ENCODE results near the gene POMC. TPM values are rescaled to one million over a fixed set of nuclear protein-coding genes. Genes with fewer than 3 reads are reported as not detected.

POMC gene
- total RNA-seq, 2 experiments from 2014 or later, result 6.1 to 6.4 TPM

GRCh38 chr2:25119263-25119662, 49.1 kb downstream of the POMC start:
- POLR2A ChIA-PET, result no interaction called here
- Mint-ChIP-seq H3K4me3 (no peak overlapping the region), H3K36me3 (no peaks in the 10 kb centered on the region), H3K4me1 (peaks cover 2% of the 10 kb centered on the region), H3K9me3 (no peaks in the 10 kb centered on the region), H3K27me3 (peaks cover 6% of the 10 kb centered on the region), H3K27ac (no peak overlapping the region)
- no peak for ATAC-seq (ENCODE audit: low read depth)
- no peak for DNase-seq

DNA sequence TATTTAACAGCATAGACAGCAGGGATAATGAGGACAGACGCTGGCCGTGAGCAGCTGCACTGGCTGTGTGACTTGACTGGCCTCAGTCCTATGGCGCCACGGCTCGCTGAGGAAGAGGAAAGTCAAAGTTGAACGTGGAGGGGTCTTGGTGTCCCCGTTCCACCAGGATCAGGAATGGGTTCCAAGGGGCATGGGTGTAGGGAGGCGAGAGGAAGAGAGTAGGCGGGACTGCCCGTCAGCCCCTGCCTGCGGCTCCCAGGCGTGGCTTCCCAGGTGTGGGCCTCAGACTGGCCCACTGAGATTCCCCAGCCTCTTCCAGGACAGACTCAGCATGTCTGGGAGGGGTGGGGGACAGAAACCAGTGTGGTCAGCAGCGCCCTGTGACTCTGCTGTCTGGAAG, 51.4 kb downstream of the POMC start:
- ATAC-seq (ENCODE audit: low read depth) (no peak), DNase-seq (no peak)
- Mint-ChIP-seq H3K27ac (no peak overlapping the region), H3K4me1 (no peaks in the 10 kb centered on the region), H3K27me3 (peaks cover 6% of the 10 kb centered on the region), H3K36me3 (no peaks in the 10 kb centered on the region), H3K9me3 (no peaks in the 10 kb centered on the region), H3K4me3 (no peak overlapping the region)
- POLR2A ChIA-PET, result no interaction called here

DNA sequence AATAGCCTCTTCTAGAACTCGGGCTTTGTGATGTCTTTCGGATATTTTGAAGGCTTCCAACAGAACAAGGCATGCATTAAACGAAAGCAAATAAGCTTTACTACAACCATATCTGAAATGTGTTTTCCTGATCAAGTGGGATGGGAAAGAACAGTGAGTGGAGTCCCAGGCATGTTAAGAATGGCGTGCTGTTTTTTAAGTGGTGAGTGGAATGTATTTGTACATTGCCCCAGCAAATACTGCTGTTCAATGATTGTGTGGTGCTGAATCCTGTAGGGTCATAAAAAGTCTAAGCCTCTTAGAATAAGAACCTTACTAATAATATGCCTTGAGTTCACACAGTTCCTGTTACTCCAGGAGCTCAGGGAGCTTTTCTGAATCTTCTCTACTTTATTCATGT, 52.5 kb downstream of the POMC start:
- Mint-ChIP-seq H3K4me3 (no peak overlapping the region), H3K36me3 (no peaks in the 10 kb centered on the region), H3K9me3 (no peaks in the 10 kb centered on the region), H3K27ac (no peak overlapping the region), H3K27me3 (peaks cover 4% of the 10 kb centered on the region), H3K4me1 (no peaks in the 10 kb centered on the region)
- POLR2A ChIA-PET, result no interaction called here
- no peak for ATAC-seq (ENCODE audit: low read depth)
- no peak for DNase-seq

- Mint-ChIP-seq H3K4me3 (no peak overlapping the region), H3K4me1 (no peaks in the 10 kb centered on the region), H3K27me3 (peaks cover 4% of the 10 kb centered on the region), H3K9me3 (no peaks in the 10 kb centered on the region), H3K36me3 (no peaks in the 10 kb centered on the region), H3K27ac (no peak overlapping the region)
- ATAC-seq (ENCODE audit: low read depth) (no peak), DNase-seq (no peak)
- POLR2A ChIA-PET, result no interaction called here
Measured at GRCh38 chr2:25115249-25115883, 53.0 kb downstream of the POMC start.

DNA sequence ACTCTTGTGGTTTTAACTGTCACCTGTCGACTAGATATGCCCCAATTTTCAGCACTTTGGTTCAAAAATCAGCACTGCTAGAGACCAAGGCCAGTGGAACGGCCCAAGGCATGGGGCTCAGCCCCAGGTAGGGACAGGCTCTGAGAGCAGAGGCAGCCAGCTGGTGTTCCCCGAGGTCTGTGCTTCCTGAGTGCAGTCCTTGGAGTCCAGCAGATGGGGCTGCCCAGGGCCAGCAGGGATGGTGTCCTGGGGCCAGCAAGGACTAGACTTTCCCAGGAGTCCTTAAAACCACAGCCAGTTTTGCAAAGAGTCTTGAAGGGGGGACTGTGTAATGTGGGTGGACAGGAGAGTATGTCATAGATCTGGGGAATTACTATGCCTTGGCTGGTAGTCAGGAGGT, 56.3 kb downstream of the POMC start:
- no peak for ATAC-seq (ENCODE audit: low read depth)
- POLR2A ChIA-PET, result no interaction called here
- H3K36me3 Mint-ChIP-seq, result no peaks in the 10 kb centered on the region
- DNase-seq, result no peak
- H3K4me1 Mint-ChIP-seq, result no peaks in the 10 kb centered on the region
- H3K27me3 Mint-ChIP-seq, result peaks cover 7% of the 10 kb centered on the region
- no peak overlapping the region for H3K27ac Mint-ChIP-seq
- H3K4me3 Mint-ChIP-seq, result no peak overlapping the region
- H3K9me3 Mint-ChIP-seq, result no peaks in the 10 kb centered on the region

Other genes with a start within 250 kb of the POMC start
- gene ADCY3, start 248.3 kb downstream of the POMC start, total RNA-seq, result 10 to 100 TPM; 29.5 to 32.5 TPM
- 1 to 10 TPM; 9.3 to 9.6 TPM for gene DNAJC27, start 196.6 kb downstream of the POMC start, total RNA-seq
- under 1 TPM; 0.08 to 0.11 TPM for gene EFR3B, start 126.5 kb downstream of the POMC start, total RNA-seq
- 10 to 100 TPM; 76.7 to 84.7 TPM for gene DNMT3A, start 173.3 kb upstream of the POMC start, total RNA-seq

All from activated naive CD8-positive, alpha-beta T cell treated with anti-CD3 and anti-CD28 coated beads, Interleukin-2, amount 10 ng/mL, durations not matched to agents 7 days and 5 days (primary cell).